Stimulated activated CD4-positive, alpha-beta T cell treated with anti-CD3 and anti-CD28 coated beads, Interleukin-15, amount 100 ng/mL, for 48 hours (primary cell): ENCODE data around the gene SPINK6.

Source experiments
- DNase-seq, 2 donors: peaks; one replicate each; pipeline ENCODE4 v3.0.0-alpha.2; 2020; ENCODE audit warnings: low read depth in 2 of 2

SPINK6 gene

DNA sequence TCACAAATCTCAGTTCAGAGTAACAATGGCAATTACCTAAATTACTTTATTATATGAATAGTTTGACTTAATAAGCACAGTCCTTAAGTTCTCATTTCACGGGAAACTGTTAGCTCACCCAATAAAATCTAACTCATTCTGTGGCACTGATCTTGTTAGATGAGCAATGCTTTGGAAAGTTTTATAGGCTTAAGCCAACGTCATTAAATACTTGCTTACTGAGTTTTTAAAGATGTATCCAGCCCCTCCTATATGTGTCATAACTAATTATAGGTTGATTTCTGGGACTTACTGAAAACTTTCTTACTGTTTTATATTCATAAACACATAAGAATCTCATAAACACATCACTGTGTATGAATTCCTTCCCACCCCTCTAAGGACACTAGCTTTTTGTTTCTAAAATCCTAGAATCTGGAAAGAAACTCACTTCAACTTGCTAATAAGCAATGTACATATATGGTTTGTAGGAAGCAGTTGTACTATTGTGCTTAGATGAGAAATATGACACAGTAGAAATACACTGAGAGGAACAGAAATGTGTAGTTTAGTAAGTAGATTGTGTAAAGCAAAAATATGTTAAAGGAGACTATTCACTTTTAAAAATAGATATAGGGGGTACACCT is 21.4 kb downstream of the SPINK6 start:
- no peak for DNase-seq

DNA sequence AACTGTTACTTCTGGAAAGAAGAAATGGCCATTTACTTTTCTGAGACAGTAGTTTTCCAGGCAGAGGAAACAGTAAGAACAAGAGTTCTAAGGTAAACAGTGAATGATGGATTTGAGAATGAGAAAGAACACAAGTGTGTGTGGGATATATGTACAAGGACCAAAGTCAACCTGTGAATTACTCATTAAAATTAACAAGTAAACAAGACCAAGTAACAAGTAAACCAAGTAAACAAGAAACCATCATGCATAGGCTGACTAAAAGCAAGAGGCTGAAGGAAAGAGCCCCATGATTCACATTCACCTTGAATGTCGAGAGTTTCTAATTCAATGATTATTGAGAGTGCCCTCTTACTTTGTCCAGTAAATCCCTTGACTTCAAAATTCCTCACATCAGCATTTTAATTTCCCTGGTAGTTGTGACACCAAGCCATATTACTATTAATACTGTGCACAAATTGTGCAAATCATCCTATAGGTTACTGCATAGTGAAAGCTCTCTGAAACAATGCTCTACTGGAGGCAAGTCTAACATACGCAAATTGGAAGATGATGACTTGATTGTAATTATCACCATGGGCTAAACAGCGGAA is 25.6 kb downstream of the SPINK6 start:
- DNase-seq: no peak

DNA sequence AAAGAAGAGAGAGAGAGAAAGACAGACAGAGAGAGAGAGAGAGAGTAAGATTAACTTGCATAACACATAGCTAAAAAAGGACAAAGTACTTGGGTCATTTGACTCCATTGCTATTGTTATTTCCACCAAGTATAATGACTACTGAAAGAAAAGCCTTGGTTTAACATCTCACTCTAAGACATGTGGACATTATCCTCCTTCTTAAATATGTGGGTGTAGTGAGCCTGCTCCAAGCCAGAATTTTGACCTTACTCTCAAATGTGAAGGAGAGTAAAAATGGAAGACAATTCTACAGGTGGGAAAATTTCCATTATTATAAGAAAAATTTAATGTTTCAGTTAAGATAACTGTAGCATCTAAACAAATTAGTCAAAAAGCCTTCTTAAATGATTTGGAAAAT is 27.0 kb downstream of the SPINK6 start:
- no peak for DNase-seq

DNA sequence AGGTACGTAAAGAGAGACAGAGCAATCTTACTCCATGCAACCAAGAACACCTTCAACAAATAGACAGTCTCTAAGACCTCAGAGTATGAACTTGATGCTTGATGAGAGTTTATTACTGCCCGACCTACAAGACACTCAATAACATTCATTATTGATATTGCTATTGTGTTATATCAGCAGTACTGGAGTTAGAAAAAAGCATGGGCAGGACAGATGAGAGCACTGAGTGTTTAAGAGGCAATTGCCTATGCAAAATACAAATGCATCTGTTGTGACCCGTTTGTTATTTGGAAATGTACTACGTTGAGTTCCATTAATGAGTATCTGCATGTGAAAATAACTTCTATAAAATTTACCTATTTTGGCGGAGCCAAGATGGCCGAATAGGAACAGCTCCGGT is 27.4 kb downstream of the SPINK6 start:
- no peak for DNase-seq

- no peak for DNase-seq
Observed at GRCh38 chr5:148237785-148238417, 35.1 kb downstream of the SPINK6 start.

GRCh38 chr5:148238418-148238794 is 35.6 kb downstream of the SPINK6 start, which contains the start of gene MARCOL:
MARCOL (plus strand) TSS chr5:148238525; CDS start chr5:148238598, 73 bp downstream.
- DNase-seq: no peak

- no peak for DNase-seq
Observed at GRCh38 chr5:148248894-148249293, 46.1 kb downstream of the SPINK6 start.

- no peak for DNase-seq
Observed at GRCh38 chr5:148255456-148255855, 52.6 kb downstream of the SPINK6 start.

DNA sequence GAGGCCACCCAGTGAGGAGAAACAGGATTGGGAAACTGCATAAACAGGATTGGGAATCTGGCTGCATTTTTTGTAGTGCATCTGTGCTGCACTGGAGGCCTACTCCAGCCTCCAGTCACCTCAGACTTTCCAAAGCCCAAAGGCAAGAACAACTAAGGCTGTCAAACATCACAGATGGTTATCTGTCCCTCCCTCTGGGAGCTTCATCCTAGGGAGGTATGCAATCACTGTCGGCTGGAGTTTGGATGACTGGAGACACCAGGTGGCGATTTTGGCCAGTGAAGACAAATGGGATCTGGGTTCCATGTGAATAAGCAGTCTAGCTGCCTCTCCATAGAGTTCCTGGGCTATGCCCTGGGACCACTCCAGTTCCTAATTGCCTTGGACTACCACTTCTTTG is 56.4 kb downstream of the SPINK6 start:
- no peak for DNase-seq

DNA sequence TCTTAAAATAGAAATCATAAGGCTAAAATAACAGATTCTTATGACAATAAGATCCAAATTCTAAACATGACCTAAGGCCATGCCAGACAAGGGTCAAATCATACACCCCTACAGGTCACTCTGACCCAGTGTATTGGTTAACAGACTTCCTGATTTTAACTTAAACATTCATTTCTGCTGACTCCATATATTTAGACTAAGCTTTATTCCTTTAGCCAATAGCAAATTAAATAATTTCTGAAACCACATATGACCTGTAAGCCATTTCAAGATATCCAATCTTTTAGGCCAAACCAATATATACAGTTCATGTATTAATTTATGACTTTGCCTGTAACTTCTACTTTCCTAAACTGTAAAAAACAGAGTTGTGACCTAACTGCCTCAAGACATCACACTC is 58.4 kb downstream of the SPINK6 start:
- DNase-seq: no peak
